A673 (cell line): ENCODE results near the gene HOXA3. TPM values are rescaled to one million over a fixed set of nuclear protein-coding genes. Genes with fewer than 3 reads are reported as not detected.

ENCODE experiments used
- BruUV-seq: library from RNA; stranded (reverse); fragments of 400-500 nt; replicated peaks from 2 replicates; lab custom pipeline; 2021; lab: Mats Ljungman, UMichigan
- CTCF ChIA-PET: fragments of 300-600 bp; sonication (Branson Sonifier 250); formaldehyde crosslinking; loops from one replicate; lab custom pipeline; 2022; ENCODE audit warnings: antibody characterized with exemption; lab: Charles Lee
- POLR2A ChIA-PET: fragments of 300-600 bp; sonication (Branson Sonifier 250); formaldehyde crosslinking; loops from one replicate; lab custom pipeline; 2022; ENCODE audit warnings: antibody characterized with exemption; ENCODE audit not compliant: low non-redundant PET; lab: Charles Lee
- DNase-seq: peaks from one replicate; pipeline ENCODE4 v3.0.0-alpha.2; 2015; ENCODE audit warnings: low spot score
- H3K27ac ChIP-seq: fragments of 200-600 bp; sonication (generic); 2 replicates; pipeline ENCODE4 v1.5.1; 2016; ENCODE audit warnings: mixed run types, low read depth, mild to moderate bottlenecking, mixed read lengths, antibody characterized with exemption, low read length; ENCODE audit not compliant: poor library complexity, severe bottlenecking
- H3K27me3 ChIP-seq: fragments of 200-600 bp; sonication (generic); replicated peaks from 2 replicates; pipeline ENCODE4 v1.6.1; 2017; ENCODE audit warnings: mixed run types, low read depth, mild to moderate bottlenecking, mixed read lengths, antibody characterized with exemption, low read length; ENCODE audit not compliant: insufficient read depth, poor library complexity
- H3K36me3 ChIP-seq: fragments of 200-600 bp; sonication (generic); 2 replicates; pipeline ENCODE4 v1.6.1; 2016; ENCODE audit warnings: mixed run types, mild to moderate bottlenecking, mixed read lengths, antibody characterized with exemption, low read length; ENCODE audit not compliant: insufficient read depth, poor library complexity, severe bottlenecking
- H3K4me1 ChIP-seq: fragments of 200-600 bp; sonication (generic); 2 replicates; pipeline ENCODE4 v1.6.1; 2017; ENCODE audit warnings: mixed run types, mild to moderate bottlenecking, mixed read lengths, antibody characterized with exemption, low read length; ENCODE audit not compliant: insufficient read depth, poor library complexity, severe bottlenecking
- H3K4me3 ChIP-seq: fragments of 200-600 bp; sonication (generic); 2 replicates; pipeline ENCODE4 v1.5.1; 2016; ENCODE audit warnings: low read depth, mixed run types, mild to moderate bottlenecking, mixed read lengths, low read length; ENCODE audit not compliant: poor library complexity, severe bottlenecking
- H3K9me3 ChIP-seq: fragments of 200-600 bp; sonication (generic); 2 replicates; pipeline ENCODE4 v1.6.1; 2016; ENCODE audit warnings: mixed run types, low read depth, mild to moderate bottlenecking, mixed read lengths, antibody characterized with exemption, low read length; ENCODE audit not compliant: poor library complexity, severe bottlenecking
- CTCF ChIP-seq: fragments of 300-800, 200-600 bp; sonication (generic); conservative IDR thresholded peaks from 2 replicates; pipeline ENCODE4 v1.5.1; 2017; ENCODE audit warnings: low read depth, mild to moderate bottlenecking, antibody characterized with exemption, low read length, moderate library complexity, mixed read lengths
- EZH2 ChIP-seq: fragments of 200-600 bp; sonication (generic); IDR thresholded peaks from 2 replicates; pipeline ENCODE4 v1.6.1; 2017; ENCODE audit warnings: borderline replicate concordance, low read depth, mild to moderate bottlenecking, mixed read lengths, antibody characterized with exemption, low read length; ENCODE audit not compliant: poor library complexity, severe bottlenecking
- intact Hi-C: fragments of 100-400 bp; cut with micrococcal nuclease; formaldehyde crosslinking; loops from one replicate; pipeline ENCODE4 v1.10.0; 2022; ENCODE audit not compliant: unreplicated experiment
- total RNA-seq: library from RNA; stranded (reverse); gene quantifications from 2 replicates; pipeline ENCODE4 v1.2.3, GENCODE V29; 2021

Gene HOXA3
- total RNA-seq, 1 experiment from 2014 or later = not detected

- intact Hi-C loops = loop anchor here (10.0 kb wide), 1 partner anchor 1273 kb away; no protein-coding TSS in a partner anchor
- Histone ChIP-seq H3K27me3 (peaks cover 88% of the 10 kb centered on the region), H3K36me3 (no peaks in the 10 kb centered on the region), H3K9me3 (no peaks in the 10 kb centered on the region), H3K4me3 (no peak overlapping the region), H3K4me1 (no peaks in the 10 kb centered on the region), H3K27ac (no peak overlapping the region)
- TF ChIP-seq CTCF (no peak), EZH2 (no peak)
- no TSS peak for BruUV-seq
- CTCF ChIA-PET = no interaction called here
- POLR2A ChIA-PET = no interaction called here
- no peak for DNase-seq
These were observed 15.5 kb upstream of the HOXA3 start for GRCh38 chr7:27167916-27168264.

- Histone ChIP-seq H3K4me1 (no peaks in the 10 kb centered on the region), H3K27me3 (peaks cover 83% of the 10 kb centered on the region), H3K4me3 (no peak overlapping the region), H3K9me3 (no peaks in the 10 kb centered on the region), H3K36me3 (no peaks in the 10 kb centered on the region), H3K27ac (no peak overlapping the region)
- CTCF ChIA-PET = no interaction called here
- intact Hi-C loops = loop anchor here (10.0 kb wide), 1 partner anchor 1272 kb away; no protein-coding TSS in a partner anchor
- no peak for TF ChIP-seq EZH2
- no peak for TF ChIP-seq CTCF
- POLR2A ChIA-PET = no interaction called here
- BruUV-seq = no TSS peak
- DNase-seq = no peak
These were observed 14.4 kb upstream of the HOXA3 start for GRCh38 chr7:27166531-27167505.

- intact Hi-C loops = loop anchor here (10.0 kb wide), 1 partner anchor 1271 kb away; no protein-coding TSS in a partner anchor
- H3K9me3 ChIP-seq = no peaks in the 10 kb centered on the region
- no peak overlapping the region for H3K4me3 ChIP-seq
- H3K4me1 ChIP-seq = no peaks in the 10 kb centered on the region
- no peaks in the 10 kb centered on the region for H3K36me3 ChIP-seq
- BruUV-seq = no TSS peak
- no peak for TF ChIP-seq EZH2
- TF ChIP-seq CTCF = no peak
- peaks cover 75% of the 10 kb centered on the region for H3K27me3 ChIP-seq
- DNase-seq = no peak
- CTCF ChIA-PET = no interaction called here
- H3K27ac ChIP-seq = no peak overlapping the region
- POLR2A ChIA-PET = no interaction called here
These were observed 13.7 kb upstream of the HOXA3 start for GRCh38 chr7:27165996-27166530.
